GM18502 (cell line): Measurements from ENCODE around the gene ELOVL5.

ENCODE experiments used
- ATAC-seq: cut with Tn5 transposase; IDR thresholded peaks from one replicate; pipeline ENCODE4 v1.9.1; 2021; ENCODE audit warnings: mild to moderate bottlenecking; ENCODE audit not compliant: unreplicated experiment, poor library complexity

Gene ELOVL5

DNA sequence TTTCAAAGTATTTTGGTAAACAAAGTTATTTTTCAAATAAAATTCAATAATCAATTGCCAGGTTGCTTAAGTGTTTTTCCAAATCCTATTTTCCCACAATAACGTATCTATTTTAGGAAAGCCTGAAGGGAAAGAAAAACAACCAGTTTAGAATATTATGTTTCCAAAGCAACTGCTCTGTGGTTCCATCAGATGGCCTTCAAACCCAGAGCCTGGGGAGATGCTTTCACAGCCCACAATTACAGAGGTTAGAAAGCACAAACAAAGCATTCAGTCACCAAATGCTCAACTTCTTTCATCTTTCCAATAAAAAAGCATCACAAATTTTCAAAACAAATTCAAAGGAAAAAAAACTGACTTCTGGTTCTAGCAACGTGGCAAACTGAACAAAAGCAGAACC lies 66.0 kb downstream of the ELOVL5 start:
- ATAC-seq, result no peak

DNA sequence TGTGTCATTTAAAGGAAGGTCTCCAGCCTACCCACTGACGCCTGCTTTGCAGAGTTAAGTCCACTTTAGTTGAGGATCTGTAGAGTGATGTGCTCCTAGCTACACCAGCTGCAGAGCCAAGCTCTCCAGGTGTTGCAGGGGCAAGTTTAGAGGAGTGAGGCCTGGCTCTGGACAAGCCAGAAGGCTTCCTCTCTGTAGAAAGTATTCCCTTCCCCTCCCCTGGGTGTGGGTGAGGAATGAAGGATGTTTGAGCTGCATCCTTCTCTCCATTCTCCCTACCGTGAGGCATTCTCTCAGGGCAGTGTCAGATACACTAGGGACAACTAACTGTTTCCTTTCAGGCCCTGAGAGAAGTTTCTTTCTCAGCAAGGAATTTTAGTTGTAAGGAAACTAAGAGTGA lies 66.5 kb downstream of the ELOVL5 start:
- peak; percentile 14 for ATAC-seq

DNA sequence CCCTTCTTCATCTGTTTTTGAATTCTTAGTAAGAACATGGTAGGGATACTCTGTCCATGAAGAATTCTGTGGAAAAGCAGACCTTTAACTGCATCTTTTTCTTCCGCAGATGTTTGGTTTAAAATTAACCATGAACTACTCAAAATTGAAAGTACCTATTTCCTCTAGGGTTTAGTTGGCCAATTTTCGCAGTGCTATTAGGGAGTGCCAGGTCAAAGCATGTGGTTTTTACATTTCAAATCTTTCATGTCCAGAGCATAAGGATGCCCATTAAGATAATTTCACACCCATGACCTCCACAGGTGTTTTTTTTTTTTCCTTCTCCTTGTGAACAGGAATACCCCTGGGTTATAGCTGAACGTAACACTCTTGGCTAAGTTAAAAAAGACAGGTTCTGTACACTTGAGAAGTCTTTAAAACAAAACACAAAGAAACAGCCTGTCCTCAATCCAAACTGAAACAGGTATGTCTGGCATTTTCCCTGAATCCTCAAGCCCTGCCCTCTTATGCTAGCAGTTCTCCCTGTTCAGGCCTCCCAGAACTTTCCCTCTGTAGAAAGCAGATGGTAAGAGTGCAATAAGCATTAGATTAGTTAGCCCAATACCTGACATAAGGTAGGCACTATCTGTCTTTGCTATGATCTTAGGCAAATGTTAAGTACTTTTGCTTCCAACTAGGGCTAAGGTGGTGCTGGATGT lies 67.1 kb downstream of the ELOVL5 start:
- ATAC-seq, result peak; percentile 46

DNA sequence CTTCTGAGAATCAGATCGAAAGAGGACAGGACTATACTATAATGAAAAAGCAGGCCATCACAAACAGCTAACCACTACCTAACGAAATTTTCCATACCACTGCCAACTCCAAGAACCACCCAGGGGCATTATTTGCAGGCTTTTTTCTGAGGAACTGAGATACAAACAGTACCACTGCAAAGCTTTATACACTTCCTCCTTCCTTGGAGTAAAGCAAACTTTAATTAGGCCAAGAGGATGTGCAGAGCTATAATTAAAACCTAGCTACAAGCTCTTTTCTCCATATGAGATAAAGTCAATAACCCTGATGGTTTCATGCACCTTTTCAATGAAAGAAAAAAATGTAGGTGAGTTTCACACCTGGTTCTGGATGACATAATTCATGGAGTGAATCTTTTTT lies 68.5 kb downstream of the ELOVL5 start:
- no peak for ATAC-seq

DNA sequence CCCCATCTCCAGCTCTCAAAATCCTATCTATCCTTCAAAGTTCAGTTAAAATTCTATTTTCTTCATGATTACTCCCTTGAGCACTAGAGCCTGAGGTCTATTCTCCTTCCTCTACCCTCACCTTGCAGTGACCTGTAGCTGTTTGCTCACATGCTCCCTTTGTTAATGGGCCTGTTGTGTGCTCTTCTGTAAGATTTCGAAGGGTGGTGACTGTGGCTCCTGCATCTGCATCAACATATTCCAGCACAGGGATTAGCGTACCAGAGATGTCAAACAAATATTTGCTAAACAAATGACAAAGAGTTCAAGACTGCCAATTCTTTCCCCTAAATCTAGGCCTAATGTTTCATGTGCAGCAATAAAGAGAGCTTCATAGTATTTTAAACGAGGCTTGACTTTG lies 69.5 kb downstream of the ELOVL5 start:
- ATAC-seq, result no peak

DNA sequence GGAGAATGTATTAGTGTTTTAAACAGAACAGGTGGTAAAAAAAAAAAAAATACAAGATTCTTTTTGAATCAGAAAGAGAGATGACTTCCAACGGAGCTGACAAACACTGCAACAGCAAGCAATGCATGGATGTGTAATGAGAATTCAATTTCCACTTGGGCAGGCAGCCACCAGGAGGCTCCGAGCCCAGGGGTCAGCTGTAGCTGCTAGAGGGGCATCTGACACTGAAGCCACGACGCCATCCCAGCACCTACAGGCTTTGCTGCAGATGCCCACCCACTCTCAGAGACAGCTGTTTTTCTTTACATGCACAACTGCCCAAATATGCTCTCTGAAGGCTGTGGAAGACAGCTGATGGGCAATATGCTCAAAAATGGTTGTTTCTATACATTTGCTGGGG lies 75.4 kb downstream of the ELOVL5 start:
- ATAC-seq, result no peak

DNA sequence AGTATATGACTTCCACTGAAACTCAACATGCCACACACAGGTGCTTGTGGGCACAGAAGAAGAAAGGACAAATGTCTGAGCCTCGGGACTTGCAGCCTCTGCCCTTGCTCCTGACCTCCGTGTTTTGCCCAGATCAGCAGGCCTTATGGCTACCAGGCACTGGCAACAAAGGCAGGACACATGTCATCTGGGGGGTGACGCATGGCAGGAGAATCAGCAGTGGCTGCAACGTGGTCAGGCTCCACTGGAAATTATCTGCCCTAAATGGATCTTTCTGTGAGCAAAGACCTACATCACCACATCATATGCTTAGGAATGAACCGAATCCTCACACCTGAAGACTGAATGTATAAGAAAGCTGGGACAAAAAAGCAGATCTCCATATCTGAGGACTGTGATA lies 78.9 kb downstream of the ELOVL5 start:
- ATAC-seq, result no peak

DNA sequence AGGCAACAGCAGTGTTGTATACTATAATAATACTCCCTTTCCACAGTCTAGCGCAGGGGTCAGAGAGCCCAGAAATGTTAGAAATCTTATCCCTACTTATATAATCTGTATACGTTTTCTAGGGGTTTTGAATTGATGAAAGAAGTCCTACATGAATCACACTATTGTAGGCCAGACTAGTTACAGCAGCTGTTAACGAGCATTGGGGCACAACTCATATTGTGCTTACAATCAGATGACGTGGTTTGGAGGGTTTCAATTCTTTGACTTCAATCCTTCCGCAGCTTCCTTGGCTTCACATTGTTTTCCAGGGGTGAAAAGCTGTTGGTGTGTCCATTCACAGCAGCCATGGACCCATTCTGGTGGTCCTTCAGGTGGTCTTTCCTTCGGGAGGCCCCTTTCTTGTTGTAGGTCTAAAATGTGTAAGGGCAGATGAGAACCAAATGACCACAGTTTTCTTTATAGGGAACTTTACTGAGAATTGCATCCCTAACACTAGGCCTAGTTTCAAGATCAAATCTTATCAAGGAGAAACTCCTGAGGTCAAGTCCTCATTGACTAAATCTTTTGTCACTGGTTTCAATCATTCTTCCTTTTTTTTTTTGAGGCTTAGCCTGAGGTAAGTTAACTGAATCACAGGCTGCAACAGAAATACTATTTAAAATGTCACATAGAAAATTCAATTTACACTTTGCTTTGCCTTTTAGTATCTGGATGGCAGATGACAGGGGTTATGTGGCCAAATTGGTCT lies 79.7 kb downstream of the ELOVL5 start:
- ATAC-seq, result no peak

DNA sequence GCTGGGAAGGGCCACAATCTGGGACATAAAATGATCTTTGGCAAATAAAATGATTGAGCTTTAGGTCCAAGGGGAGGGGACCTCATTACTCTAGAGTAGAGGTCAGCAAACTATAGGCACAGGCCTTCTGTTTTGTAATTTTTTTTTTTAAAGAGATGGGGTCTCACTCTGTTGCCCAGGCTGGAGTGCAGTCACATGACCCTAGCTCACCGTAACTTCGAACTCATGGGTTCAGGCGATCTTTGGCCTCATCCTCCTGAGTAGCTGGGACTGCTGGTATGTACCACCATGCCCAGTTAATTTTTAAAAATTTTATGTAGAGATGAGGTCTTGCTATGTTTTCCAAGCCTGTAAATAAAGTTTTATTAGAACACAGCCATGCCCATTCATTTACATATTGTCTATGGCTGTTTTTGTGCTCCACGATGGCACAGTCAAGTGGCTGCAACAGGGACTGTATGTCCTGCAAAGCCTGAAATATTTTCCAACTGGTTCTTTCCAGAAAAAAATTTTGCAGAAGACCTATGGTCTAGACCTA lies 82.1 kb downstream of the ELOVL5 start:
- no peak for ATAC-seq

DNA sequence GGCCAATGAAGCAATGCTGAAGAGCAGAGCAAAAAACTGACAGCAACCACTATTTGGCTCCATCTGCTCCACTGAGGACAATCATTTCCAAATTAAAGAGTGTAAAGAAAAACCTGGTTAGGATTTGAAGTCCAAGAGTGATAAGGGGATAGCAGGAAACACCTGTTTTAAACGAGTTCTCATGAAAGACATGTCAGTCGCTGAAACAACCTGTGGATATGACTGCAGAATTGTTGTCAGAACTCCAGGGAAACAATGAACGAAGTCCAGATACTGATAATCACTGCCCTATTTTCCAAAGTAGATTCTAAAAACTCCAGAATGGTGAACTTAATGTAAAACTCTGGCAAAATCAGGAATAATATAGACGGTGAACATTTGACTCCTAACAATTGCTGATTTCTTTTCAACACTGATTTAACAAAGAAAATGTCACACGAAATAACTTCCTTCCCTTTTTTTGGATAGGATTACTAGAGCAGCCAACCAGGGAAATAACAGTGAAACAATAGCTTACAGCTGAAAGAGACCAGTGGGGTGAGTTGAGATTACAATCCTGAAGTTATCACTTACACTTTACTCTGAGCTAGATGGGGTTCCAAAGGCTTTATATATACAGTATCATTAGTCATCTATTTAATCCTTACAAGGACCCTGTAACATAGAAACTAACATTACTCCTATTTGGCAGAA lies 83.7 kb downstream of the ELOVL5 start:
- no peak for ATAC-seq

DNA sequence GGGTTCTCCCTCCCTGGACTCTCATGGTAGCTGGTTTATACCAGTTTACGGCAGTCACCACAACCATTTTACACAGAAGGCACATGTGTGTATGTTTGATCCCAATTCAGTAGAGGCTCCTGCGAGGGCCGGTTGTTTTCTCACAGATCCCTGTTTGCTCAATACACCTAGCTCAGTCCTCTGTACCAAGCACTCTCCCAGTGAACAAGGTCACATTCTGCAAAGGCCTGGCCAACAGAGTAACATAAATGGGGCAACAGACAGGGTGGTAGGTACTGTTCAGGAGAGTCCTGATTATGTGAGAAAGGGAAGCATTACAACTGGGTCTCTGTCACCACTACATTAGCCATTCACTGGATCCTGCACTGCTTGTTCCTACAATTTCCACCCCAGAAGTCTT lies 84.4 kb downstream of the ELOVL5 start:
- ATAC-seq, result no peak

DNA sequence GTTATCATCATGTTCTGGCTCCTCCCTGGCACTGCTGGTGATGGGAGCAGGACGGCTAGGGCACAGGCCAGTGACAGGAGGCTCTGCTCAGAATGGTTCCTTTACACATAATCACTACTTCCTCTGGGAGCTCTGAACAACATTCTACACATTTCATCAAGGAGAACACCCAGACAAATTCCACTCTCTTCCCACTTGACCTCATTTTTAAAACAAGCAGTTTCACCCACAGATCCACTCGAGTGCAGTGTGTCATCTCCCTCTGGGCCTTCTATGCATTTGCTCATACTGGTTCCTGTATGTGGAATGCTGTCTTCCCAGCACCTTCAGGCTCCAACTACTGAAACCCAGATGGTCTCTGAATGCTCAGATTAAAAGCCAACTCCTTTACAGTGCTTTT lies 84.8 kb downstream of the ELOVL5 start:
- ATAC-seq, result no peak

DNA sequence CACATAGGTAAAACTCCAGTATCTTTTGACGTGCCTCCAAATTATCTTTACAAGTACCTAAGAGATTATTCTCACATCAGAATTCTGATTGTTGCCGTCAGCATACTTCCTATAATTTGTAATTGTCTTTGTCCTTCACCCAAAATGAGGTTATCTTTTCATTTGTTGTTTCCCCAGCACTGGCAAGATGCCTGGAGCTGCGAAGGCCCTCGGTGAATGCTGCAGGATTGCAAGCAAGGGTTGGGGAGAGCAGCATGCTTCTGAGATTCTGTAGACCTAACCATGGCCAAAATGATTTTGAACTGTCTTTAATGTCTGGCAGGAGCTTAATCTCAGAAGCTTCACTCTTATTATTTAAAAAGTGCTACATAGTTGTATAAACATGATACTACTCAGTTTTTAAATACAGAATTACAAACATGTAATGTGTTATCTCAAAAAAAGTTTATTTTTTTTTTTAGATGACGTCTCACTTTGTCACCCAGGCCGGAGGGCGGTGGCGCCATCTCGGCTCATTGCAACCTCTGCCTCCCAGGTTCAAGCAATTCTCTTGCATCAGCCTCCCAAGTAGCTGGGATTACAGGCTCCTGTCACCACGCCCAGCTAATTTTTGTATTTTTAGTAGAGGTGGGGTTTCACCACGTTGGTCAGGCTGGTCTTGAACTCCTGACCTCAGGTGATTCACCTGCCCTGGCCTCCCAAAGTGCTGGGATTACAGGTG lies 88.7 kb downstream of the ELOVL5 start:
- ATAC-seq, result no peak

DNA sequence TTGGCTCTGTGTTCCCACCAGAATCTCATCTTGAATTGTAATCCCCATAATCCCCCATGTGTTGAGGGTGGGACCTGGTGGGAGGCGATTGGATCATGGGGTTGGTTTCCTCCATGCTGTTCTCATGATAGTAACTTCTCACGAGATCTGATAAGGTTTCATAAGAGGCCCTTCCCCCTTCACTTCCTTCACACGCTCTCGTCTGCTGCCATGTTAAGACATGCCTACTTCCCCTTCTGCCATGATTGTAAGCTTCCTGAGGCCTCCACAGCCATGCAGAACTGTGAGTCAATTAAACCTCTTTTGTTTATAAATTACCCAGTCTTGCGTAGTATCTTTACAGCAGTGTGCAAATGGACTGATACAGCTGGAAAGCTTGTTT lies 90.0 kb downstream of the ELOVL5 start:
- ATAC-seq, result no peak

DNA sequence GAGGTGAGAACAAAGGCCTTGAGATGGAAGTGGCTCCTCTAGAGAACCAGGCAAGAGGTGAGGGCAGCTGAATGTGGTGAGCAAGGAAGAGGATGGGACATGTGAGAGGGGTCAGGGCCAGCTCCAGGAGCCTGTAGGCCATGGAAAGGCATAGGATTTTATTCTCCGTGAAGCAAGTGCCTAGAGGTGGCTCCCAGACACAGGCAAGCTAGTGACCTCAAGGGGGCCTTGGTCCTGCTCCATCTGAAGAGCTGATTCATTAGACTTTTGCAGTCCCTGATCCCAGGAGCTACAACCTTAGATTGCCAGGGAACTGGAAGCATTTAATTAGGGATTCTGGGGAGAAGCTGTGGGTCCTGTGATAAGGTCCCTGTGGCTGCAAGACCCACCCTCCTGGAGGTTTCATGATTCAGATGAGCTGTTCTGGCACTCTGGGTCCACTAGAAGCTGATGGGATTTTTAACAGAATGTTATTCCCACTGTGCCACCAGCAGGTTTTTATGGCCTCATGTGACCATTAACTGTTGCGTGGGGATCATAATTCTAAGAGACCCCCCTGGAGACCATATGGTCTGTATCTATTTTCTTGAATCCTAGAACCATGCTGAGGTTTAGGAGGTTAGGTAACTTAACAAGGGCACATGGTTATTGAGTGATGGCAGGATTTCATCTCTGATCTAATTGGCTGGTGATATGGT lies 90.5 kb downstream of the ELOVL5 start:
- ATAC-seq, result no peak

DNA sequence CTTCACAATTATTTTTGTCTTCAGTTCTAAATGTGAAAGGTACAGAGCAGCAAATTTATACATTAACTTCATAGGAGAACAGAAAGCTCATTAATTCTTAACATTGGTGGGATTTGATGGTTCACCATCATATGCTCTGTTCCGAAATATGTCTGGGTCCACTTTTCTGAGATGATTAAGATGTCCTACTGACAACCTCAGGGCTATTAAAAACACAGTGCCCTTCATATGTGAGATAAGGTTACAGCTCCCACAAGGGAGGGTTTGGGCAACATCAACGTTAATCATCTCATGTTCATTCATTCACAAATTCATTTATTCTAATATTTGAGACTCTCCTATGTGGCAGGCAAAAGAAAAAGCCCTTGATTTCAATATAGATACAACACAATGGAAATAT lies 91.2 kb downstream of the ELOVL5 start:
- ATAC-seq, result no peak

DNA sequence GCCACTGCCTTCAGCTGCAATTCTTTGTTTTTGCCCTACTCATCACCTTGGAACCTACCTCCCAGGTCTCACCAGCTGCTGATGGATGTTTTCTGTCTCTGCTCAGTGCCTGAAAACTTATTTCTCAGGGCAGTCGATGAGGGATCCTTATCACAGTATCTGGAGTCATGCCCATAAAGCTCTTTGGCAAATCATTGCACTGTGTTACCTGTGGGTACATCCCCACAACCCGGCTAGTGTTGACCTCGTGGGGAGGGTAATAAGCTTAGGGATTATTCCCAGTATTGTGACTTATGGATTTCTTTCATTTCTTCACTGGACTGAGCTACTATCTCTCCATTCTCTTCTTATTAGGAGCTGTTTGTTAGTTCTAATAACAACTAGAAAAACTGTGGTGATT lies 91.7 kb downstream of the ELOVL5 start:
- no peak for ATAC-seq

DNA sequence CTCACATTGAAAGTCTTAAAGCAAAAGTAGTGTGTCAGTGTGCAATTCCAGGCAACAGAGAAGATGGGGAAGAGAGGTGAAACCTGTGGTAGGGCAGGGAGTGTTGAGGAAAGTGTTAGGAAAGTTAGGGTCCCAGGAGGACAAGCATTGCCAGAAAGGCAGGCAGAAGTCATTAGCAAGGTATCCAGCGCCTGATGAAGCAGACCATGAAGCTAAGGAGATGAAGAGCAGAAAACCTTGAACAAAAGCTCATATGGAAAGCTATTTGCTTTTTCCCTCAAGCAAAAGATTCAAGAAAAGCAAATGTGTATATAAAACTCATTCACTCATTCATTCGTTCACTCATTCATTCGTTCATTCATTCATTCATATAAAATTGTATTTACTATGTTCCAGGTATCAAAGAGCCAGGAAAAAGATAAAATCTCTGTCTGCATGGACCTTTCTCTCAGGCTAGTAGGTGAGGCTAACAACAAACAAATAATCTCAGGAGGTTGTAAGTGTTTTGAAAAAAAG lies 96.5 kb downstream of the ELOVL5 start:
- ATAC-seq, result no peak

DNA sequence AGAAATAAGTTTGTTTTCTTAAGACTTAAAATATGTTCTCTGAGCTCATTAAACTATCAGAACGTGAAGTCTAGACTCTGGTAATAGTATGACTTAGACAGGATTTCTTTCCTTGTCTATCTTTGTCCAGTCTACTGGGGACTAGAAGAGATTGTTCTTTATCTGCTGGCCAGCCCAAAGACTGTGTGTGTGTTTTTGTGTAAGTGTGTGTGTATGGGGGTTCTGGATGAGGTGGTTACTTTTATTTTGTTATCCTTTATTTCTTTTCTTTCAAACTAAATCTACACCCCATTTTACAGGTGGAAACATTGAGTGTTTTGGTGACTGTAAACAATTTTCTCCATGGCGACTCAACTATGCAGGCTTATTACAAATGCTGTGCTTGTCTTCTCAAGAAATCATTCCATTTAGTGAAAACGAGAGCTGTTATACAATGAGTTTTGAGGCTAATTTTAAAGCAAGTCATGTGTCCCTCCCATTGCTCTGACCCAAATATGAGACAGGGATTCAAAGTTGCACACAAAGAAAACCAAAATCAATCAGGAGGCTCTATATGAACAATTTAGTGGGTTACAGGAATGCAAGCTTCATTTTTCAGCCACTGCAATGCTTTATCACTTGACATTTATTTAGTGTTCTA lies 97.6 kb downstream of the ELOVL5 start:
- ATAC-seq, result no peak
